Activated naive CD8-positive, alpha-beta T cell (primary cell): Measurements from ENCODE around the gene MMS22L.
"Not testable (repeated sequence)": the region's sequence is repeated elsewhere in the genome, so short reads cannot be mapped to it uniquely, and the experiment has no call there.

Experiments used
- H3K27ac Mint-ChIP-seq: one replicate; pipeline ENCODE4 v1.8.0; 2021; ENCODE audit warnings: mixed read lengths
- H3K27me3 Mint-ChIP-seq: one replicate; pipeline ENCODE4 v1.8.0; 2021; ENCODE audit warnings: mixed read lengths
- H3K36me3 Mint-ChIP-seq: one replicate; pipeline ENCODE4 v1.8.0; 2021; ENCODE audit warnings: mixed read lengths
- H3K4me1 Mint-ChIP-seq: one replicate; pipeline ENCODE4 v1.8.0; 2021; ENCODE audit warnings: low read depth, mixed read lengths
- H3K4me3 Mint-ChIP-seq: one replicate; pipeline ENCODE4 v1.8.0; 2021; ENCODE audit warnings: mild to moderate bottlenecking, mixed read lengths
- H3K9me3 Mint-ChIP-seq: one replicate; pipeline ENCODE4 v1.8.0; 2021; ENCODE audit warnings: low read depth, mixed read lengths

Gene MMS22L

GRCh38 chr6:97198046-97198565, 84.9 kb downstream of the MMS22L start:
- Mint-ChIP-seq H3K4me1 (no peaks in the 10 kb centered on the region), H3K27me3 (no peaks in the 10 kb centered on the region), H3K9me3 (no peaks in the 10 kb centered on the region), H3K36me3 (peaks cover 11% of the 10 kb centered on the region), H3K4me3 (no peak overlapping the region), H3K27ac (no peak overlapping the region)

GRCh38 chr6:97195117-97195516, 87.9 kb downstream of the MMS22L start:
- Mint-ChIP-seq H3K27me3 (no peaks in the 10 kb centered on the region), H3K9me3 (no peaks in the 10 kb centered on the region), H3K36me3 (peaks cover 5% of the 10 kb centered on the region), H3K4me3 (no peak overlapping the region), H3K27ac (no peak overlapping the region), H3K4me1 (no peaks in the 10 kb centered on the region)

- no peaks in the 10 kb centered on the region for H3K4me1 Mint-ChIP-seq
- no peaks in the 10 kb centered on the region for H3K36me3 Mint-ChIP-seq
- no peaks in the 10 kb centered on the region for H3K9me3 Mint-ChIP-seq
- H3K27ac Mint-ChIP-seq: no peak overlapping the region
- H3K4me3 Mint-ChIP-seq: no peak overlapping the region
- no peaks in the 10 kb centered on the region for H3K27me3 Mint-ChIP-seq
Measured at GRCh38 chr6:97189767-97190166, 93.2 kb downstream of the MMS22L start.

- Mint-ChIP-seq H3K4me3 (no peak overlapping the region), H3K27ac (no peak overlapping the region), H3K4me1 (no peaks in the 10 kb centered on the region), H3K36me3 (no peaks in the 10 kb centered on the region), H3K9me3 (no peaks in the 10 kb centered on the region), H3K27me3 (no peaks in the 10 kb centered on the region)
Measured at GRCh38 chr6:97187951-97188350, 95.1 kb downstream of the MMS22L start.

GRCh38 chr6:97186416-97186999, 96.5 kb downstream of the MMS22L start:
- H3K27ac Mint-ChIP-seq: no peak overlapping the region
- no peaks in the 10 kb centered on the region for H3K9me3 Mint-ChIP-seq
- H3K4me3 Mint-ChIP-seq: no peak overlapping the region
- no peaks in the 10 kb centered on the region for H3K4me1 Mint-ChIP-seq
- H3K27me3 Mint-ChIP-seq: no peaks in the 10 kb centered on the region
- peaks cover 2% of the 10 kb centered on the region for H3K36me3 Mint-ChIP-seq

GRCh38 chr6:97177905-97178304, 105.1 kb downstream of the MMS22L start:
- no peaks in the 10 kb centered on the region for H3K4me1 Mint-ChIP-seq
- H3K4me3 Mint-ChIP-seq: no peak overlapping the region
- H3K36me3 Mint-ChIP-seq: peaks cover 26% of the 10 kb centered on the region
- no peaks in the 10 kb centered on the region for H3K27me3 Mint-ChIP-seq
- no peaks in the 10 kb centered on the region for H3K9me3 Mint-ChIP-seq
- H3K27ac Mint-ChIP-seq: no peak overlapping the region

GRCh38 chr6:97176468-97176867, 106.5 kb downstream of the MMS22L start:
- H3K4me3 Mint-ChIP-seq: no peak overlapping the region
- peaks cover 26% of the 10 kb centered on the region for H3K36me3 Mint-ChIP-seq
- no peak overlapping the region for H3K27ac Mint-ChIP-seq
- H3K4me1 Mint-ChIP-seq: no peaks in the 10 kb centered on the region
- no peaks in the 10 kb centered on the region for H3K27me3 Mint-ChIP-seq
- no peaks in the 10 kb centered on the region for H3K9me3 Mint-ChIP-seq

GRCh38 chr6:97175806-97176205, 107.2 kb downstream of the MMS22L start:
- Mint-ChIP-seq H3K4me1 (no peaks in the 10 kb centered on the region), H3K27ac (no peak overlapping the region), H3K36me3 (peaks cover 25% of the 10 kb centered on the region), H3K9me3 (no peaks in the 10 kb centered on the region), H3K27me3 (no peaks in the 10 kb centered on the region), H3K4me3 (no peak overlapping the region)

GRCh38 chr6:97174471-97174870, 108.5 kb downstream of the MMS22L start:
- Mint-ChIP-seq H3K27ac (no peak overlapping the region), H3K9me3 (no peaks in the 10 kb centered on the region), H3K36me3 (peaks cover 27% of the 10 kb centered on the region), H3K4me1 (no peaks in the 10 kb centered on the region), H3K27me3 (no peaks in the 10 kb centered on the region), H3K4me3 (no peak overlapping the region)

GRCh38 chr6:97160280-97160679, 122.7 kb downstream of the MMS22L start:
- Mint-ChIP-seq H3K4me3 (no peak overlapping the region), H3K4me1 (no peaks in the 10 kb centered on the region), H3K27ac (no peak overlapping the region), H3K27me3 (no peaks in the 10 kb centered on the region), H3K9me3 (peaks cover 22% of the 10 kb centered on the region), H3K36me3 (peaks cover 48% of the 10 kb centered on the region)

GRCh38 chr6:97155447-97155846, 127.6 kb downstream of the MMS22L start:
- H3K27ac Mint-ChIP-seq, H3K27me3 Mint-ChIP-seq, H3K4me1 Mint-ChIP-seq: not testable (repeated sequence)

GRCh38 chr6:97154015-97154414, 129.0 kb downstream of the MMS22L start:
- H3K9me3 Mint-ChIP-seq: peaks cover 13% of the 10 kb centered on the region
- no peak overlapping the region for H3K4me3 Mint-ChIP-seq
- peaks cover 32% of the 10 kb centered on the region for H3K36me3 Mint-ChIP-seq
- H3K4me1 Mint-ChIP-seq: no peaks in the 10 kb centered on the region
- no peaks in the 10 kb centered on the region for H3K27me3 Mint-ChIP-seq
- no peak overlapping the region for H3K27ac Mint-ChIP-seq

More at GRCh38 chr6:97155447-97155846, 127.6 kb downstream of the MMS22L start:
- Mint-ChIP-seq H3K9me3 (peaks cover 13% of the 10 kb centered on the region), H3K36me3 (peaks cover 35% of the 10 kb centered on the region)
- not testable (repeated sequence) for H3K4me3 Mint-ChIP-seq

GRCh38 chr6:97151601-97152000, 131.4 kb downstream of the MMS22L start:
- Mint-ChIP-seq H3K4me1 (no peaks in the 10 kb centered on the region), H3K4me3 (no peak overlapping the region), H3K27ac (no peak overlapping the region), H3K9me3 (peaks cover 5% of the 10 kb centered on the region), H3K36me3 (peaks cover 13% of the 10 kb centered on the region), H3K27me3 (no peaks in the 10 kb centered on the region)

- Mint-ChIP-seq H3K4me1 (no peaks in the 10 kb centered on the region), H3K36me3 (peaks cover 11% of the 10 kb centered on the region), H3K9me3 (peaks cover 2% of the 10 kb centered on the region), H3K27me3 (no peaks in the 10 kb centered on the region), H3K27ac (no peak overlapping the region), H3K4me3 (no peak overlapping the region)
Measured at GRCh38 chr6:97150932-97151331, 132.1 kb downstream of the MMS22L start.

- no peak overlapping the region for H3K4me3 Mint-ChIP-seq
- no peaks in the 10 kb centered on the region for H3K4me1 Mint-ChIP-seq
- no peaks in the 10 kb centered on the region for H3K9me3 Mint-ChIP-seq
- no peak overlapping the region for H3K27ac Mint-ChIP-seq
- no peaks in the 10 kb centered on the region for H3K27me3 Mint-ChIP-seq
- peaks cover 17% of the 10 kb centered on the region for H3K36me3 Mint-ChIP-seq
Measured at GRCh38 chr6:97147421-97147820, 135.6 kb downstream of the MMS22L start.

GRCh38 chr6:97145691-97146090, 137.3 kb downstream of the MMS22L start:
- Mint-ChIP-seq H3K9me3 (no peaks in the 10 kb centered on the region), H3K27me3 (no peaks in the 10 kb centered on the region), H3K4me1 (no peaks in the 10 kb centered on the region), H3K27ac (no peak overlapping the region), H3K4me3 (no peak overlapping the region), H3K36me3 (peaks cover 17% of the 10 kb centered on the region)
